HG02623 (cell line): ENCODE results near the gene LRRC59.

Experiments
- ATAC-seq: cut with Tn5 transposase; IDR thresholded peaks from one replicate; pipeline ENCODE4 v1.9.1; 2021; ENCODE audit warnings: moderate library complexity; ENCODE audit not compliant: unreplicated experiment

The LRRC59 gene

GRCh38 chr17:50363217-50364060 is 33.9 kb downstream of the LRRC59 start:
- ATAC-seq: no peak

GRCh38 chr17:50362661-50363060 is 34.7 kb downstream of the LRRC59 start:
- ATAC-seq: no peak

- no peak for ATAC-seq
Observed at GRCh38 chr17:50361561-50362480, 35.5 kb downstream of the LRRC59 start.

- ATAC-seq: no peak
Observed at GRCh38 chr17:50360486-50361115, 36.7 kb downstream of the LRRC59 start.

GRCh38 chr17:50359998-50360461 is 37.3 kb downstream of the LRRC59 start:
- no peak for ATAC-seq

- no peak for ATAC-seq
Observed at GRCh38 chr17:50359005-50359699, 38.2 kb downstream of the LRRC59 start.

- no peak for ATAC-seq
Observed at GRCh38 chr17:50358177-50358576, 39.1 kb downstream of the LRRC59 start.

GRCh38 chr17:50356892-50357510 is 40.3 kb downstream of the LRRC59 start:
- ATAC-seq: no peak

GRCh38 chr17:50356418-50356817 is 40.9 kb downstream of the LRRC59 start:
- ATAC-seq: no peak

GRCh38 chr17:50355701-50356341 is 41.5 kb downstream of the LRRC59 start:
- ATAC-seq: no peak

GRCh38 chr17:50355336-50355700 is 42.0 kb downstream of the LRRC59 start:
- no peak for ATAC-seq

GRCh38 chr17:50354776-50355175 is 42.5 kb downstream of the LRRC59 start:
- ATAC-seq: no peak

GRCh38 chr17:50354198-50354597 is 43.1 kb downstream of the LRRC59 start:
- ATAC-seq: no peak

- no peak for ATAC-seq
Observed at GRCh38 chr17:50353600-50354195, 43.6 kb downstream of the LRRC59 start.

GRCh38 chr17:50352693-50353599 is 44.4 kb downstream of the LRRC59 start:
- ATAC-seq: no peak

GRCh38 chr17:50352072-50352692 is 45.1 kb downstream of the LRRC59 start:
- ATAC-seq: no peak

- ATAC-seq: no peak
Observed at GRCh38 chr17:50350733-50351132, 46.6 kb downstream of the LRRC59 start.

- ATAC-seq: no peak
Observed at GRCh38 chr17:50349243-50349600, 48.1 kb downstream of the LRRC59 start.
